Neural progenitor cell (in vitro differentiated cells): ENCODE results near the gene SREK1.

ENCODE experiments used
- CTCF ChIP-seq: fragments of 200-600 bp; sonication (generic); IDR thresholded peaks from 2 replicates; pipeline ENCODE4 v1.5.1; 2017; ENCODE audit warnings: antibody characterized with exemption, mild to moderate bottlenecking
- EZH2 ChIP-seq: fragments of 200-600 bp; sonication (generic); IDR thresholded peaks from 2 replicates; pipeline ENCODE4 v1.6.1; 2017; ENCODE audit warnings: antibody characterized with exemption, mild to moderate bottlenecking, moderate library complexity
- EZH2phosphoT487 ChIP-seq: fragments of 200-600 bp; sonication (generic); IDR thresholded peaks from 2 replicates; pipeline ENCODE4 v1.6.1; 2017; ENCODE audit warnings: antibody characterized with exemption

DNA sequence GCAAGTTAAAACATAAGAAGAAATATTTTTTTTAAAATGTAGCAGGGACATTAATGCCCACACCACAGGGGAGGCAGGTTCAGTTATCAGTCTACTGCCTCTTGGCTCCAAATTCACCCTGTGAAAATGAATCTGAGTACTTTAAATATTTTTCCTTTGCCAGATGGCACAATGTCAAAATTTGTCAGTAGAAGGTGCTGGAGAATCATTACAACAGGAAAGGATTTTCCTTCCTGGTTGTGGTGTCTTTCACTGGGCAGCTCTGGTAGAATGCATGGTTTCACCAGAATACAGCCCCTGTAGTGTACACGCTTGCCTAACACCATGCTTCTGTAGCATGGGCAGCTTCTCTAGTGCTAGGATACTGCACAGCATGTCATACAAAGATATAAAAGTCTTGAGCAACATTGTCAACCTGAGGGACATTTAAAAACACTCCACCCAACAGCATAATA lies 9.7 kb upstream of the SREK1 start:
- TF ChIP-seq CTCF (no peak), EZH2 (no peak), EZH2phosphoT487 (no peak)
